ENCODE measurements around the gene MAOA.

GRCh38 chrX:43718081-43718480 is 62.0 kb downstream of the MAOA start:
- TF ChIP-seq POLR2AphosphoS5 (IDR thresholded peaks at IDR 0.05) (no peak), CTCF (IDR thresholded peaks at IDR 0.05; ENCODE audit: poor library complexity, severe bottlenecking) (no peak), EZH2 (IDR thresholded peaks at IDR 0.05; ENCODE audit: borderline replicate concordance, insufficient read depth, low read length, poor library complexity, severe bottlenecking) (no peak), EP300 (conservative IDR thresholded peaks at IDR 0.05; ENCODE audit: poor library complexity, severe bottlenecking) (no peak)
